A673 (cell line): ENCODE data around the gene COL19A1. TPM values are rescaled to one million over a fixed set of nuclear protein-coding genes. Genes with fewer than 3 reads are reported as not detected.

Experiments used
- BruUV-seq: library from RNA; stranded (reverse); fragments of 400-500 nt; replicated peaks from 2 replicates; lab custom pipeline; 2021; lab: Mats Ljungman, UMichigan
- CTCF ChIA-PET: fragments of 300-600 bp; sonication (Branson Sonifier 250); formaldehyde crosslinking; loops from one replicate; lab custom pipeline; 2022; ENCODE audit warnings: antibody characterized with exemption; lab: Charles Lee
- POLR2A ChIA-PET: fragments of 300-600 bp; sonication (Branson Sonifier 250); formaldehyde crosslinking; loops from one replicate; lab custom pipeline; 2022; ENCODE audit warnings: antibody characterized with exemption; ENCODE audit not compliant: low non-redundant PET; lab: Charles Lee
- DNase-seq: peaks from one replicate; pipeline ENCODE4 v3.0.0-alpha.2; 2015; ENCODE audit warnings: low spot score
- H3K27ac ChIP-seq: fragments of 200-600 bp; sonication (generic); 2 replicates; pipeline ENCODE4 v1.5.1; 2016; ENCODE audit warnings: mixed run types, low read depth, mild to moderate bottlenecking, mixed read lengths, antibody characterized with exemption, low read length; ENCODE audit not compliant: poor library complexity, severe bottlenecking
- H3K27me3 ChIP-seq: fragments of 200-600 bp; sonication (generic); replicated peaks from 2 replicates; pipeline ENCODE4 v1.6.1; 2017; ENCODE audit warnings: mixed run types, low read depth, mild to moderate bottlenecking, mixed read lengths, antibody characterized with exemption, low read length; ENCODE audit not compliant: insufficient read depth, poor library complexity
- H3K36me3 ChIP-seq: fragments of 200-600 bp; sonication (generic); 2 replicates; pipeline ENCODE4 v1.6.1; 2016; ENCODE audit warnings: mixed run types, mild to moderate bottlenecking, mixed read lengths, antibody characterized with exemption, low read length; ENCODE audit not compliant: insufficient read depth, poor library complexity, severe bottlenecking
- H3K4me1 ChIP-seq: fragments of 200-600 bp; sonication (generic); 2 replicates; pipeline ENCODE4 v1.6.1; 2017; ENCODE audit warnings: mixed run types, mild to moderate bottlenecking, mixed read lengths, antibody characterized with exemption, low read length; ENCODE audit not compliant: insufficient read depth, poor library complexity, severe bottlenecking
- H3K4me3 ChIP-seq: fragments of 200-600 bp; sonication (generic); 2 replicates; pipeline ENCODE4 v1.5.1; 2016; ENCODE audit warnings: low read depth, mixed run types, mild to moderate bottlenecking, mixed read lengths, low read length; ENCODE audit not compliant: poor library complexity, severe bottlenecking
- H3K9me3 ChIP-seq: fragments of 200-600 bp; sonication (generic); 2 replicates; pipeline ENCODE4 v1.6.1; 2016; ENCODE audit warnings: mixed run types, low read depth, mild to moderate bottlenecking, mixed read lengths, antibody characterized with exemption, low read length; ENCODE audit not compliant: poor library complexity, severe bottlenecking
- CTCF ChIP-seq: fragments of 300-800, 200-600 bp; sonication (generic); conservative IDR thresholded peaks from 2 replicates; pipeline ENCODE4 v1.5.1; 2017; ENCODE audit warnings: low read depth, mild to moderate bottlenecking, antibody characterized with exemption, low read length, moderate library complexity, mixed read lengths
- EZH2 ChIP-seq: fragments of 200-600 bp; sonication (generic); IDR thresholded peaks from 2 replicates; pipeline ENCODE4 v1.6.1; 2017; ENCODE audit warnings: borderline replicate concordance, low read depth, mild to moderate bottlenecking, mixed read lengths, antibody characterized with exemption, low read length; ENCODE audit not compliant: poor library complexity, severe bottlenecking
- intact Hi-C: fragments of 100-400 bp; cut with micrococcal nuclease; formaldehyde crosslinking; loops from one replicate; pipeline ENCODE4 v1.10.0; 2022; ENCODE audit not compliant: unreplicated experiment
- total RNA-seq: library from RNA; stranded (reverse); gene quantifications from 2 replicates; pipeline ENCODE4 v1.2.3, GENCODE V29; 2021

Gene COL19A1
- total RNA-seq, 1 experiment from 2014 or later: 0.37 TPM

GRCh38 chr6:70254784-70255183 lies 388.4 kb downstream of the COL19A1 start:
- no peaks in the 10 kb centered on the region for H3K9me3 ChIP-seq
- H3K4me3 ChIP-seq: no peak overlapping the region
- no peak for DNase-seq
- no peaks in the 10 kb centered on the region for H3K4me1 ChIP-seq
- no peak for TF ChIP-seq EZH2
- no peak for TF ChIP-seq CTCF
- no TSS peak for BruUV-seq
- CTCF ChIA-PET: no interaction called here
- no peak overlapping the region for H3K27ac ChIP-seq
- H3K36me3 ChIP-seq: no peaks in the 10 kb centered on the region
- peaks cover 5% of the 10 kb centered on the region for H3K27me3 ChIP-seq
- POLR2A ChIA-PET: no interaction called here
- intact Hi-C loops: no loop called here

GRCh38 chr6:70257768-70258273 lies 391.5 kb downstream of the COL19A1 start:
- BruUV-seq: no TSS peak

GRCh38 chr6:70258483-70258882 lies 392.1 kb downstream of the COL19A1 start:
- no peak for DNase-seq
- Histone ChIP-seq H3K36me3 (no peaks in the 10 kb centered on the region), H3K4me3 (no peak overlapping the region), H3K4me1 (no peaks in the 10 kb centered on the region), H3K27ac (no peak overlapping the region), H3K9me3 (no peaks in the 10 kb centered on the region), H3K27me3 (peaks cover 4% of the 10 kb centered on the region)
- CTCF ChIA-PET: no interaction called here
- POLR2A ChIA-PET: interaction anchor here (0.6 kb wide), 1 partner anchor 202 kb away, joined by 3 read pairs; no protein-coding TSS in a partner anchor
- no TSS peak for BruUV-seq
- TF ChIP-seq CTCF (no peak), EZH2 (no peak)
- intact Hi-C loops: no loop called here

More at GRCh38 chr6:70257768-70258273, 391.5 kb downstream of the COL19A1 start:
- intact Hi-C loops: no loop called here
- H3K4me1 ChIP-seq: no peaks in the 10 kb centered on the region
- CTCF ChIA-PET: no interaction called here
- TF ChIP-seq EZH2 (no peak), CTCF (no peak)
- H3K9me3 ChIP-seq: no peaks in the 10 kb centered on the region
- H3K27ac ChIP-seq: no peak overlapping the region
- POLR2A ChIA-PET: no interaction called here
- no peaks in the 10 kb centered on the region for H3K36me3 ChIP-seq
- H3K27me3 ChIP-seq: peaks cover 7% of the 10 kb centered on the region
- H3K4me3 ChIP-seq: no peak overlapping the region
- no peak for DNase-seq

Other genes with a start within 250 kb of the COL19A1 start
- 19.8 and 21.1 TPM in 2 replicates for gene LMBRD1, start 69.5 kb upstream of the COL19A1 start, total RNA-seq